BLaER1 treated with 17β-estradiol and CSF1 and Interleukin-3, amounts not matched to agents 10 nM and 100 nM (cell line): ENCODE results near the gene DDX10.

Experiments used
- H3K27ac ChIP-seq, 11 experiments: shearing (Covaris generic); formaldehyde crosslinking; 2 replicates each; pipeline ENCODE4 v1.8.1; 2022
- H3K27me3 ChIP-seq, 11 experiments: shearing (Covaris generic); formaldehyde crosslinking; 2 replicates each; pipeline ENCODE4 v1.8.1; 2022
- H3K36me3 ChIP-seq, 11 experiments: shearing (Covaris generic); formaldehyde crosslinking; 2 replicates each; pipeline ENCODE4 v1.8.1; 2022
- H3K4me1 ChIP-seq, 10 experiments: shearing (Covaris generic); formaldehyde crosslinking; 2 replicates each; pipeline ENCODE4 v1.8.1; 2022
- H3K4me2 ChIP-seq, 11 experiments: shearing (Covaris generic); formaldehyde crosslinking; 2 replicates each; pipeline ENCODE4 v1.8.1; 2022
- H3K4me3 ChIP-seq, 10 experiments: shearing (Covaris generic); formaldehyde crosslinking; 2 replicates each; pipeline ENCODE4 v1.8.1; 2022
- H3K9ac ChIP-seq, 11 experiments: shearing (Covaris generic); formaldehyde crosslinking; 2 replicates each; pipeline ENCODE4 v1.8.1; 2022
- H3K9me3 ChIP-seq, 11 experiments: shearing (Covaris generic); formaldehyde crosslinking; replicated peaks in 1 of 11; 2 replicates each; pipeline ENCODE4 v1.8.1; 2022
- H4K20me1 ChIP-seq, 11 experiments: shearing (Covaris generic); formaldehyde crosslinking; 2 replicates each; pipeline ENCODE4 v1.8.1; 2022
- Cebpa-rat ChIP-seq, 11 experiments: shearing (Covaris generic); IDR thresholded peaks; 2 replicates each; pipeline ENCODE4 v1.8.1; 2022

The DDX10 gene

GRCh38 chr11:108718466-108718865 is 53.6 kb downstream of the DDX10 start:
- Histone ChIP-seq H3K4me1 (peaks cover 0 to 6% (median 0%) of the 10 kb centered on the region in 10 experiments; a peak in 2 of 20 replicates), H3K36me3 (peaks cover 70 to 98% (median 92%) of the 10 kb centered on the region in 11 experiments), H3K9me3 (peaks cover 0 to 7% (median 0%) of the 10 kb centered on the region in 11 experiments; a peak in 2 of 22 replicates), H3K4me3 (no peak overlapping the region), H3K27ac (no peak overlapping the region), H3K4me2 (no peak overlapping the region), H3K9ac (no peak overlapping the region), H4K20me1 (peaks cover 0 to 18% (median 0%) of the 10 kb centered on the region in 11 experiments; a peak in 6 of 22 replicates), H3K27me3 (no peaks in the 10 kb centered on the region)
- TF ChIP-seq Cebpa-rat (IDR thresholded peaks at IDR 0.05), result no peak

DNA sequence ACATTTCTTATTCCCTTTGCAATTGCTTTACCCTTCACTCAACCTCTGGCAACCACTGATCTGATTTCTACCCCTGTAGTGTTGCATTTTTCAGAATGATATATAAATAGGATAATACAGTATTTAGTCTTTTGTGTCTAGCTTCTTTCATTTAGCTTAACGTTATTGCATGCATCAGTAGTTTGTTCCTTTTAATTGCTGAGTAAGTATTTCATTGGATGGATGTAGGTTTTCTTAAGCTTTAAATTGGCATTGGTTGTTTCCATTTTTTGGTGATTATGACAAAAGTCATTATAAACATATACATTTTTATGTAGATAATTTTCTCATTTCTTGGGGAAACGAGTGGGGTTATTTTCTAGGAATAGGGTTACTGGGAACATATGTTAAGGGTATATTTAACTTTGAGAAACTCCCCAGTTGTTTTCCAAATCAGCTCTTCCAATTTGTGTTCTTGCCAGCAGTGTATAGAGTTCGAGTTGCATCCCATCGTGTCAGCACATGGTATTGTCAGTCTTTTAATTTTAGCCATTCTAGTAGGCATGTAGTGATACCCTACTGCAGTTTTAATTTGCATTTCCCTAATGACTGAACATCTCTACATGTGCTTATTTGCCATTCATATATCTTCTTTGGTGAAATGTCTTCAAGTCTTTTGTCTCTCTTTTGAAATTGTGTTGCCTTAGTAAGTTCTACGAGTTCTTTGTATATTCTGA is 60.3 kb downstream of the DDX10 start:
- no peaks in the 10 kb centered on the region for H3K27me3 ChIP-seq

GRCh38 chr11:108726077-108726800 is 61.4 kb downstream of the DDX10 start:
- Histone ChIP-seq H3K4me2 (no peak overlapping the region), H3K9me3 (peaks cover 0 to 13% (median 9%) of the 10 kb centered on the region in 11 experiments; a peak in 7 of 22 replicates), H3K4me3 (no peak overlapping the region), H3K27me3 (no peaks in the 10 kb centered on the region), H3K27ac (no peak overlapping the region), H3K9ac (no peak overlapping the region), H3K36me3 (peaks cover 44 to 85% (median 70%) of the 10 kb centered on the region in 11 experiments), H4K20me1 (peaks cover 0 to 59% (median 21%) of the 10 kb centered on the region in 11 experiments; a peak in 10 of 22 replicates), H3K4me1 (no peaks in the 10 kb centered on the region)
- TF ChIP-seq Cebpa-rat (IDR thresholded peaks at IDR 0.05), result no peak

More for the DNA sequence above, 60.3 kb downstream of the DDX10 start:
- TF ChIP-seq Cebpa-rat (IDR thresholded peaks at IDR 0.05), result no peak
- H3K27ac ChIP-seq, result no peak overlapping the region
- no peak overlapping the region for H3K9ac ChIP-seq
- no peaks in the 10 kb centered on the region for H3K4me1 ChIP-seq
- peaks cover 0 to 13% (median 9%) of the 10 kb centered on the region in 11 experiments; a peak in 7 of 22 replicates for H3K9me3 ChIP-seq
- H4K20me1 ChIP-seq, result peaks cover 0 to 48% (median 19%) of the 10 kb centered on the region in 11 experiments; a peak in 10 of 22 replicates
- no peak overlapping the region for H3K4me3 ChIP-seq
- H3K4me2 ChIP-seq, result no peak overlapping the region
- H3K36me3 ChIP-seq, result peaks cover 53 to 87% (median 74%) of the 10 kb centered on the region in 11 experiments

DNA sequence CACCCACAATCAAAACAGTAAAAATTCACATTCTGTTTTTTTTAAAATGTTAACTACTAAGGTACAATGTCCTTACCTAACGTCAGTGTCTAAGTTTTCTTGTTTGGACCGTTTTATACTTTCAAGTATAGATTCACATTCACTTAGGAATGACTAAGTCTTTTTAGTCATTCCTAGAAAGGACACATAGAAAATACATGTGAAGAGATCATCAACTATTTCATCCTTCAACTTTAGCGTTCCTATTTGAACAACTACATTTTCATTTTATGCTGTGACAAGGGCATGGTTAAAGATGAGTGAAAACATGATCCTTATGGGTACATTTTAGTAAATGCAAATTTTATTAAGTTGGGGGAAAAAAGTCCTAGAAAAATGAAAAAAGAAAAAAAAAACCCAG is 62.8 kb downstream of the DDX10 start:
- no peak overlapping the region for H3K9ac ChIP-seq
- H3K4me2 ChIP-seq, result no peak overlapping the region
- no peak overlapping the region for H3K27ac ChIP-seq
- TF ChIP-seq Cebpa-rat (IDR thresholded peaks at IDR 0.05), result no peak
- H3K36me3 ChIP-seq, result peaks cover 36 to 85% (median 70%) of the 10 kb centered on the region in 11 experiments
- H3K4me1 ChIP-seq, result peaks cover 0 to 5% (median 0%) of the 10 kb centered on the region in 10 experiments; a peak in 7 of 20 replicates
- peaks cover 0 to 13% (median 9%) of the 10 kb centered on the region in 11 experiments; a peak in 7 of 22 replicates for H3K9me3 ChIP-seq
- H3K4me3 ChIP-seq, result no peak overlapping the region
- peaks cover 0 to 73% (median 27%) of the 10 kb centered on the region in 11 experiments; a peak in 10 of 22 replicates for H4K20me1 ChIP-seq
- no peaks in the 10 kb centered on the region for H3K27me3 ChIP-seq

DNA sequence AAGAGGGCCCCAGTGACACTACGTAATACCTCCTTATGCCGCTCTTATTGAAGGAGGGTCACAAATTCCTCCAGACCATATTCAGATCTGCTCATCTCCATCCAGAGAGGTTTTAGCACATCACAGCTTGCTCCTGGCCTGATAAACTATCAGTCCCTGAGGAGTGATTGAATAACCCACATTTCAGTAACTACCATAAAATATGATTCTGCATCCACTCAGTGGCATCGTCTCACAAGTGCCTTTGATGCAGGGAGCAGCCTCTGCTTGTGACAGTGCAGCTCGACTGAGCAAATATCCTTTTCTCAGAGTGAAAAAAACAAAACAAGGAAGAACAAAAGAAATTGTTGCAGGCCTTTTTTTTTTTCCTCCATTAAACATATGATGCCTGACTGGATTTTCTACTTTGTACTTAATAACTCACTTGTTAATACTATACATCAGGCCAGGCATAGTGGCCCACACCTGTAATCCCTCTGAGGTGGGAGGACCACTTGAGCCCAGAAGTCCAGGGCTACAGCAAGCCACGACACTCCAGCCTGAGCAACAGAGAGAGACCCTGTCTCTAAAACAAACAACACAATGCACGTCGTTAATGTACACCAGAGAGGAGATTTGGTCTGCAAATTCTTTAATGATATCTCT is 64.5 kb downstream of the DDX10 start:
- no peak overlapping the region for H3K27ac ChIP-seq
- H3K9ac ChIP-seq, result no peak overlapping the region
- H3K9me3 ChIP-seq, result peaks cover 0 to 9% (median 7%) of the 10 kb centered on the region in 11 experiments; a peak in 6 of 22 replicates
- peaks cover 0 to 90% (median 32%) of the 10 kb centered on the region in 11 experiments; a peak in 9 of 22 replicates for H4K20me1 ChIP-seq
- TF ChIP-seq Cebpa-rat (IDR thresholded peaks at IDR 0.05), result no peak
- no peak overlapping the region for H3K4me3 ChIP-seq
- no peak overlapping the region for H3K4me2 ChIP-seq
- H3K36me3 ChIP-seq, result peaks cover 21 to 77% (median 55%) of the 10 kb centered on the region in 11 experiments
- no peaks in the 10 kb centered on the region for H3K27me3 ChIP-seq
- H3K4me1 ChIP-seq, result peaks cover 0 to 22% (median 15%) of the 10 kb centered on the region in 10 experiments; a peak in 17 of 20 replicates

DNA sequence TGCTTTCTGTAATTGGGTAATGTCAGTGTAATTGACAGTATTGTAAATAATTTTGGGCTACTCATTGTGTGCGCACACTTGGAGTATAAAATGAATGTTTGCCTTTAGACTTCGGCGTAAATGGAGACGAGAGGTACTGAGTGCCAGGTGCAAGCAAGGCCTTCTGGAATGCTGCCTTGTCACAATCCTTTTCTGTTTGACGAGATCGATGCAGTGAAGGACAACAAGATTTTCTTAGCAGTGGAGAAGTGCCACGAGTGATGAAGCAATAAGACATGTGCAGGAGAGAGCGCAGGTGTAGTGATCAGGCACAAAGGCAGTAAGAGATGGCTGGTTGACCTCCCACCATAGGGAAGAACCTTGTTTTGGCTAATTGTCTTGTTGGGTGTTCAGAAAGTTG is 67.5 kb downstream of the DDX10 start:
- no peak for TF ChIP-seq Cebpa-rat (IDR thresholded peaks at IDR 0.05)
- H3K9ac ChIP-seq, result no peak overlapping the region
- H3K27ac ChIP-seq, result no peak overlapping the region
- H3K4me3 ChIP-seq, result no peak overlapping the region
- H4K20me1 ChIP-seq, result peaks cover 0 to 99% (median 31%) of the 10 kb centered on the region in 11 experiments; a peak in 9 of 22 replicates
- H3K4me1 ChIP-seq, result peaks cover 0 to 25% (median 15%) of the 10 kb centered on the region in 10 experiments; a peak in 17 of 20 replicates
- peak overlapping the region in 3 of 11 experiments; percentile 36 to 53 (median 39); a peak in 6 of 22 replicates for H3K4me2 ChIP-seq
- no peaks in the 10 kb centered on the region for H3K27me3 ChIP-seq
- no peaks in the 10 kb centered on the region for H3K9me3 ChIP-seq
- H3K36me3 ChIP-seq, result peaks cover 10 to 78% (median 60%) of the 10 kb centered on the region in 11 experiments; a peak in 21 of 22 replicates

GRCh38 chr11:108733479-108734116 is 68.7 kb downstream of the DDX10 start:
- no peak overlapping the region for H3K9ac ChIP-seq
- H3K27ac ChIP-seq, result peak overlapping the region in 4 of 11 experiments; percentile 8 to 57 (median 38); a peak in 5 of 22 replicates
- H3K4me1 ChIP-seq, result peaks cover 0 to 25% (median 15%) of the 10 kb centered on the region in 10 experiments; a peak in 17 of 20 replicates
- peaks cover 0 to 99% (median 31%) of the 10 kb centered on the region in 11 experiments; a peak in 9 of 22 replicates for H4K20me1 ChIP-seq
- peak overlapping the region in 9 of 11 experiments; percentile 1 to 53 (median 42); a peak in 15 of 22 replicates for H3K4me2 ChIP-seq
- H3K36me3 ChIP-seq, result peaks cover 8 to 76% (median 63%) of the 10 kb centered on the region in 11 experiments; a peak in 21 of 22 replicates
- peaks cover 0 to 3% (median under 1%) of the 10 kb centered on the region in 11 experiments; a peak in 7 of 22 replicates for H3K9me3 ChIP-seq
- no peak overlapping the region for H3K4me3 ChIP-seq
- no peak for TF ChIP-seq Cebpa-rat (IDR thresholded peaks at IDR 0.05)
- H3K27me3 ChIP-seq, result no peaks in the 10 kb centered on the region

DNA sequence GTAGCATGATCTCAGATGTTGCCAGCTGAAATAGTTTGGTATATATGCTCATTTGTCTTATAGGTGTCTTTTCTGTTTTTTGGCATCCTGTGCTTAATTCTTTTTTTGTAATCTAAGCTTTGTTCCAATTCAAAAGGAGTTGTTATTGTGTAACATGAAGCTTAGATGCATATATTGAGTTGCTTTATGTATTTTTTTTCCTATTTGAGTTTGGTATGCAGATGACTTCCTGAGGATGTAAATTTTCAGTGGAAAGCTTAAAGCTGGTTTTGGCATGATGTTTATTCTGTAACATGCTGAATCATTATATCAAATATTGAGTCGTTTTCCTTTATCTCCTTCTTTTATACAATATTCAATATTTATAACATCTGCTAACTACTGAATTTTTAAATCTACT is 69.4 kb downstream of the DDX10 start:
- H3K9me3 ChIP-seq, result peaks cover under 1 to 10% (median 7%) of the 10 kb centered on the region in 11 experiments; a peak in 15 of 22 replicates
- H3K27me3 ChIP-seq, result no peaks in the 10 kb centered on the region
- no peak overlapping the region for H3K4me3 ChIP-seq
- H3K27ac ChIP-seq, result 0 out of 22 replicates have a peak overlapping the region, but pooled peaks of 1 of the 11 experiments have one; percentile 57
- no peak for TF ChIP-seq Cebpa-rat (IDR thresholded peaks at IDR 0.05)
- H3K36me3 ChIP-seq, result peaks cover 10 to 76% (median 62%) of the 10 kb centered on the region in 11 experiments; a peak in 21 of 22 replicates
- peaks cover 0 to 99% (median 28%) of the 10 kb centered on the region in 11 experiments; a peak in 8 of 22 replicates for H4K20me1 ChIP-seq
- H3K4me2 ChIP-seq, result peak overlapping the region in 4 of 11 experiments; percentile 36 to 53 (median 48); a peak in 4 of 22 replicates
- H3K4me1 ChIP-seq, result peaks cover 0 to 25% (median 15%) of the 10 kb centered on the region in 10 experiments; a peak in 17 of 20 replicates
- H3K9ac ChIP-seq, result no peak overlapping the region
